GM04503 (cell line): ENCODE results near the gene ZNRF1.

Experiments
- DNase-seq: peaks from one replicate; pipeline ENCODE4 v3.0.0-alpha.2; 2012; ENCODE audit warnings: low read depth

ZNRF1 gene

GRCh38 chr16:75062135-75062975, 63.5 kb downstream of the ZNRF1 start:
- no peak for DNase-seq

GRCh38 chr16:75062976-75063346, 64.1 kb downstream of the ZNRF1 start:
- no peak for DNase-seq

- no peak for DNase-seq
These were observed 64.8 kb downstream of the ZNRF1 start for GRCh38 chr16:75063549-75064088.

GRCh38 chr16:75064403-75065148, 65.8 kb downstream of the ZNRF1 start:
- no peak for DNase-seq

GRCh38 chr16:75065149-75065505, 66.3 kb downstream of the ZNRF1 start:
- no peak for DNase-seq

- DNase-seq, result no peak
These were observed 66.8 kb downstream of the ZNRF1 start for GRCh38 chr16:75065521-75066149.

GRCh38 chr16:75066861-75067447, 68.1 kb downstream of the ZNRF1 start:
- DNase-seq, result no peak

- DNase-seq, result no peak
These were observed 69.5 kb downstream of the ZNRF1 start for GRCh38 chr16:75068085-75069031.

- no peak for DNase-seq
These were observed 71.4 kb downstream of the ZNRF1 start for GRCh38 chr16:75070012-75070841.

GRCh38 chr16:75071621-75072020, 72.8 kb downstream of the ZNRF1 start:
- no peak for DNase-seq

GRCh38 chr16:75072239-75072947, 73.6 kb downstream of the ZNRF1 start:
- DNase-seq, result no peak

- no peak for DNase-seq
These were observed 74.9 kb downstream of the ZNRF1 start for GRCh38 chr16:75073545-75074303.

GRCh38 chr16:75074304-75074793, 75.5 kb downstream of the ZNRF1 start:
- DNase-seq, result no peak

GRCh38 chr16:75074920-75075687, 76.3 kb downstream of the ZNRF1 start:
- no peak for DNase-seq

GRCh38 chr16:75075688-75076268, 77.0 kb downstream of the ZNRF1 start:
- DNase-seq, result no peak

GRCh38 chr16:75078886-75079285, 80.1 kb downstream of the ZNRF1 start:
- no peak for DNase-seq

- DNase-seq, result no peak
These were observed 80.6 kb downstream of the ZNRF1 start for GRCh38 chr16:75079346-75079926.
